Astrocyte (in vitro differentiated cells and primary cell): ENCODE measurements around the gene CYBB. TPM values are rescaled to one million over a fixed set of nuclear protein-coding genes. Genes with fewer than 3 reads are reported as not detected.

Experiments
- DNase-seq: peaks from one replicate; pipeline ENCODE4 v3.0.0-alpha.2; 2010; ENCODE audit warnings: low read depth
- FAIRE-seq: peaks from 2 replicates; lab custom pipeline; 2011; peaks lifted over from hg19 to GRCh38; lab: Jason Lieb, UNC
- H2AFZ ChIP-seq: 2 replicates; pipeline ENCODE4 v1.6.0; 2012; ENCODE audit warnings: low read depth, low read length, inconsistent platforms
- H3K27ac ChIP-seq: 2 replicates; pipeline ENCODE4 v1.5.1; 2011; ENCODE audit warnings: low read depth, low read length, inconsistent platforms
- H3K27me3 ChIP-seq: 2 replicates; pipeline ENCODE4 v1.6.0; 2011; ENCODE audit warnings: low read length, inconsistent platforms; ENCODE audit not compliant: insufficient read depth
- H3K36me3 ChIP-seq: 2 replicates; pipeline ENCODE4 v1.5.1; 2011; ENCODE audit warnings: low read length, inconsistent platforms; ENCODE audit not compliant: insufficient read depth
- H3K4me1 ChIP-seq: 2 replicates; pipeline ENCODE4 v1.5.1; 2011; ENCODE audit warnings: low read length, inconsistent platforms; ENCODE audit not compliant: insufficient read depth
- H3K4me2 ChIP-seq: 2 replicates; pipeline ENCODE4 v1.6.0; 2012; ENCODE audit warnings: low read length, inconsistent platforms
- H3K4me3 ChIP-seq: 2 replicates; pipeline ENCODE4 v1.5.1; 2011; ENCODE audit warnings: low read depth, mild to moderate bottlenecking, low read length, inconsistent platforms; ENCODE audit not compliant: insufficient read depth
- H3K79me2 ChIP-seq: 2 replicates; pipeline ENCODE4 v1.6.0; 2012; ENCODE audit warnings: mild to moderate bottlenecking, low read length, inconsistent platforms; ENCODE audit not compliant: insufficient read depth
- H3K9ac ChIP-seq: 2 replicates; pipeline ENCODE4 v1.6.0; 2012; ENCODE audit warnings: mild to moderate bottlenecking, low read length, inconsistent platforms
- H3K9me3 ChIP-seq: 2 replicates; pipeline ENCODE4 v1.5.1; 2012; ENCODE audit warnings: low read depth, mild to moderate bottlenecking, low read length, inconsistent platforms; ENCODE audit not compliant: insufficient read depth
- H4K20me1 ChIP-seq: 2 replicates; pipeline ENCODE4 v1.6.0; 2012; ENCODE audit warnings: low read length, inconsistent platforms; ENCODE audit not compliant: insufficient read depth
- H3K27ac Mint-ChIP-seq: one replicate; pipeline ENCODE4 v1.8.0; 2021; ENCODE audit warnings: mild to moderate bottlenecking, mixed read lengths; ENCODE audit not compliant: unreplicated experiment
- H3K27me3 Mint-ChIP-seq: one replicate; pipeline ENCODE4 v1.8.0; 2021; ENCODE audit warnings: low read depth, mixed read lengths; ENCODE audit not compliant: unreplicated experiment
- H3K36me3 Mint-ChIP-seq: one replicate; pipeline ENCODE4 v1.8.0; 2021; ENCODE audit warnings: low read depth, mixed read lengths; ENCODE audit not compliant: unreplicated experiment
- H3K4me1 Mint-ChIP-seq: one replicate; pipeline ENCODE4 v1.8.0; 2021; ENCODE audit warnings: low read depth, mixed read lengths; ENCODE audit not compliant: unreplicated experiment
- H3K4me3 Mint-ChIP-seq: one replicate; pipeline ENCODE4 v1.8.0; 2021; ENCODE audit warnings: mild to moderate bottlenecking, moderate library complexity, mixed read lengths; ENCODE audit not compliant: unreplicated experiment
- H3K9me3 Mint-ChIP-seq: one replicate; pipeline ENCODE4 v1.8.0; 2021; ENCODE audit warnings: mild to moderate bottlenecking, mixed read lengths; ENCODE audit not compliant: unreplicated experiment
- EZH2 ChIP-seq: IDR thresholded peaks from 2 replicates; pipeline ENCODE4 v1.6.1; 2012; ENCODE audit warnings: mild to moderate bottlenecking, low read length, inconsistent platforms; ENCODE audit not compliant: insufficient read depth
- total RNA-seq: library from RNA; stranded (reverse); gene quantifications from 2 replicates; pipeline ENCODE4 v1.2.1, GENCODE V29; 2021
- TF ChIP-seq, protein P1 (sequence below): IDR thresholded peaks from 2 replicates; pipeline ENCODE4 v1.5.1; 2011; ENCODE audit warnings: low read depth, mild to moderate bottlenecking, inconsistent platforms, low read length, moderate library complexity; ENCODE audit not compliant: insufficient read depth

CYBB gene
- total RNA-seq, 1 donor from 2014 or later: not detected

- Histone ChIP-seq H3K9me3 (no peaks in the 10 kb centered on the region), H2AFZ (no peak overlapping the region), H3K4me2 (no peak overlapping the region), H3K27ac (no peak overlapping the region), H3K4me3 (no peak overlapping the region), H3K27me3 (no peaks in the 10 kb centered on the region), H3K4me1 (no peaks in the 10 kb centered on the region), H3K79me2 (no peaks in the 10 kb centered on the region), H3K9ac (no peak overlapping the region), H4K20me1 (no peaks in the 10 kb centered on the region), H3K36me3 (no peaks in the 10 kb centered on the region)
- Mint-ChIP-seq H3K4me1 (no peaks in the 10 kb centered on the region), H3K27ac (no peak overlapping the region), H3K9me3 (peaks cover 2% of the 10 kb centered on the region), H3K36me3 (no peaks in the 10 kb centered on the region), H3K27me3 (no peaks in the 10 kb centered on the region), H3K4me3 (no peak overlapping the region)
- DNase-seq (no peak), FAIRE-seq (peak; percentile 56)
- no peak for TF ChIP-seq EZH2
- TF ChIP-seq, protein P1, sequence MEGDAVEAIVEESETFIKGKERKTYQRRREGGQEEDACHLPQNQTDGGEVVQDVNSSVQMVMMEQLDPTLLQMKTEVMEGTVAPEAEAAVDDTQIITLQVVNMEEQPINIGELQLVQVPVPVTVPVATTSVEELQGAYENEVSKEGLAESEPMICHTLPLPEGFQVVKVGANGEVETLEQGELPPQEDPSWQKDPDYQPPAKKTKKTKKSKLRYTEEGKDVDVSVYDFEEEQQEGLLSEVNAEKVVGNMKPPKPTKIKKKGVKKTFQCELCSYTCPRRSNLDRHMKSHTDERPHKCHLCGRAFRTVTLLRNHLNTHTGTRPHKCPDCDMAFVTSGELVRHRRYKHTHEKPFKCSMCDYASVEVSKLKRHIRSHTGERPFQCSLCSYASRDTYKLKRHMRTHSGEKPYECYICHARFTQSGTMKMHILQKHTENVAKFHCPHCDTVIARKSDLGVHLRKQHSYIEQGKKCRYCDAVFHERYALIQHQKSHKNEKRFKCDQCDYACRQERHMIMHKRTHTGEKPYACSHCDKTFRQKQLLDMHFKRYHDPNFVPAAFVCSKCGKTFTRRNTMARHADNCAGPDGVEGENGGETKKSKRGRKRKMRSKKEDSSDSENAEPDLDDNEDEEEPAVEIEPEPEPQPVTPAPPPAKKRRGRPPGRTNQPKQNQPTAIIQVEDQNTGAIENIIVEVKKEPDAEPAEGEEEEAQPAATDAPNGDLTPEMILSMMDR: no peak
Observed at GRCh38 chrX:37752936-37753335, 26.9 kb upstream of the CYBB start.

GRCh38 chrX:37753384-37753783, 26.5 kb upstream of the CYBB start:
- no peaks in the 10 kb centered on the region for H3K27me3 Mint-ChIP-seq
- no peaks in the 10 kb centered on the region for H3K4me1 Mint-ChIP-seq
- no peaks in the 10 kb centered on the region for H3K79me2 ChIP-seq
- no peak overlapping the region for H3K4me3 Mint-ChIP-seq
- H3K36me3 ChIP-seq: no peaks in the 10 kb centered on the region
- no peak for DNase-seq
- H3K9me3 ChIP-seq: no peaks in the 10 kb centered on the region
- H3K9ac ChIP-seq: no peak overlapping the region
- H3K27ac Mint-ChIP-seq: no peak overlapping the region
- peaks cover 2% of the 10 kb centered on the region for H3K9me3 Mint-ChIP-seq
- no peak overlapping the region for H2AFZ ChIP-seq
- no peaks in the 10 kb centered on the region for H3K36me3 Mint-ChIP-seq
- no peaks in the 10 kb centered on the region for H3K4me1 ChIP-seq
- H3K27ac ChIP-seq: no peak overlapping the region
- no peak for TF ChIP-seq EZH2
- H3K4me3 ChIP-seq: no peak overlapping the region
- FAIRE-seq: peak; percentile 81
- H3K4me2 ChIP-seq: no peak overlapping the region
- no peaks in the 10 kb centered on the region for H3K27me3 ChIP-seq
- H4K20me1 ChIP-seq: no peaks in the 10 kb centered on the region

- no peaks in the 10 kb centered on the region for H3K79me2 ChIP-seq
- Mint-ChIP-seq H3K4me3 (no peak overlapping the region), H3K27me3 (no peaks in the 10 kb centered on the region), H3K27ac (no peak overlapping the region), H3K9me3 (no peaks in the 10 kb centered on the region), H3K36me3 (no peaks in the 10 kb centered on the region), H3K4me1 (no peaks in the 10 kb centered on the region)
- H3K9me3 ChIP-seq: no peaks in the 10 kb centered on the region
- TF ChIP-seq, protein P1: no peak
- no peak for TF ChIP-seq EZH2
- no peaks in the 10 kb centered on the region for H4K20me1 ChIP-seq
- no peak overlapping the region for H3K4me3 ChIP-seq
- H3K4me1 ChIP-seq: no peaks in the 10 kb centered on the region
- H3K27me3 ChIP-seq: no peaks in the 10 kb centered on the region
- H3K27ac ChIP-seq: no peak overlapping the region
- no peaks in the 10 kb centered on the region for H3K36me3 ChIP-seq
- H2AFZ ChIP-seq: no peak overlapping the region
- DNase-seq (no peak), FAIRE-seq (peak; percentile 20)
- H3K9ac ChIP-seq: no peak overlapping the region
- H3K4me2 ChIP-seq: no peak overlapping the region
Observed at GRCh38 chrX:37754516-37754915, 25.3 kb upstream of the CYBB start.
